ENCODE measurements around the gene AKAP9.

GRCh38 chr7:91940572-91941341, at the start of gene AKAP9:
- TF ChIP-seq, protein P1, sequence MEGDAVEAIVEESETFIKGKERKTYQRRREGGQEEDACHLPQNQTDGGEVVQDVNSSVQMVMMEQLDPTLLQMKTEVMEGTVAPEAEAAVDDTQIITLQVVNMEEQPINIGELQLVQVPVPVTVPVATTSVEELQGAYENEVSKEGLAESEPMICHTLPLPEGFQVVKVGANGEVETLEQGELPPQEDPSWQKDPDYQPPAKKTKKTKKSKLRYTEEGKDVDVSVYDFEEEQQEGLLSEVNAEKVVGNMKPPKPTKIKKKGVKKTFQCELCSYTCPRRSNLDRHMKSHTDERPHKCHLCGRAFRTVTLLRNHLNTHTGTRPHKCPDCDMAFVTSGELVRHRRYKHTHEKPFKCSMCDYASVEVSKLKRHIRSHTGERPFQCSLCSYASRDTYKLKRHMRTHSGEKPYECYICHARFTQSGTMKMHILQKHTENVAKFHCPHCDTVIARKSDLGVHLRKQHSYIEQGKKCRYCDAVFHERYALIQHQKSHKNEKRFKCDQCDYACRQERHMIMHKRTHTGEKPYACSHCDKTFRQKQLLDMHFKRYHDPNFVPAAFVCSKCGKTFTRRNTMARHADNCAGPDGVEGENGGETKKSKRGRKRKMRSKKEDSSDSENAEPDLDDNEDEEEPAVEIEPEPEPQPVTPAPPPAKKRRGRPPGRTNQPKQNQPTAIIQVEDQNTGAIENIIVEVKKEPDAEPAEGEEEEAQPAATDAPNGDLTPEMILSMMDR (IDR thresholded peaks at IDR 0.05) = peak in 1 of 6 experiments; percentile 6
- peak; percentile 73 to 82 for TF ChIP-seq POLR2A (IDR thresholded peaks at IDR 0.05)

Measured in Peyer's patch (tissue), 4 donors.